ENCODE results near the gene SLC5A3.

SLC5A3 gene

GRCh38 chr21:34097442-34097841 is 24.1 kb downstream of the SLC5A3 start:
- DNase-seq: no peak

DNA sequence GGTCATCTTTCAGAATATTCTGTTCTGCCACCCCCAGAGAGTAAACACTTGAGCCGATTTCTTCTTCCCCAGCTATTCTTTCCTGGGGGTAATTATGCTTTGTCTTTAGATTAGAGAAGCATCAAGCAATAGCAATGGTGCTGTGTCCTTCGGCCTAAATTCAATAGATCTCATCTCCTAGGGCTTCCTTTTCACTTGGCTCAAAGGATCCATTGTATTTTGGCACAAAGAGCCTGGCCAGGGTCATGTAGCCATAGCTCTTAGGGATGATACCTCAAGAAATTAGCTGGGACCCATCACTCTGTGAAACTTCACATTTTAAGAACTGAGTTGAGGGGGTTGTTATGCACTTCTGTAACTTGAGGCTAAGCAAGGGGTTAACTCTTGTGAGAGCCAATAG is 27.0 kb downstream of the SLC5A3 start:
- DNase-seq: no peak

DNA sequence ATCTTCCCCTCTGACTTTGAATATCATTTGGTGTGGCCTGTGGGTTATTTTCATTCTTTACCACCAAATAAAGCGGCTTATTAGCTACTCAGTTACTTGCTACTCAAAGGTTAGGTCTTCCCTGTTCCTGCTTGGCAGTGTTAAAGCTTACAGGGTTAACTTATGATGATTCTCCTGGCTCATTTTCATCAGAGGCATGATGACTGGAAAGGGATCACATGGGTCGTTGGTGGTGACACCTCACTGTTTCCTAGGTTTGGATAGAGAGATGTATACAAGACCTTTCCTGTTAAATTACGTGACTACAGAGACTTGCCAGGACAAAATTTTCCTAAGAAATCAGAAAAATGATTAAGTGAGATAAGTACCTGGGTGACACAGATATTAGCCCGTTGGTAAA is 27.4 kb downstream of the SLC5A3 start:
- DNase-seq: no peak

- no peak for DNase-seq
These were observed 32.7 kb downstream of the SLC5A3 start for GRCh38 chr21:34105947-34106541.

DNA sequence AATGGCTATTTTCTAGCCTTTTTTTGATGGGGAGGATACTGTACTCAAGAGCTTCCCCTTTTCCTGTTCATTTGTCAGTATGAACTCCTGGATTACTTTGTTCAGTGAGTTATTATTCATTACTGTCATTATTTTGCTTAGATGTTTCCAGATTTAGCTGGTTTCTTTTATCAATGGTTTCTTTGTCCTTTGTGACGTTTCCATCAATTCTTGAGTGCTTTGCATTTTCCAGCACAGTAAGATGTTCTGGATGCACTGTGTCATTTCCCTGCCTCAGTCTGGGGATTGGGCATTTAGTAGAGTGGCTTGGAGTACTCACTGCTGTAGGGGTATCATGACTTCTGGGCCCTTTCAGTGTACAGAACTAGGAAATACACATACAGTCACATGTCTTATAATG is 34.2 kb downstream of the SLC5A3 start:
- no peak for DNase-seq

GRCh38 chr21:34109075-34109474 is 35.7 kb downstream of the SLC5A3 start:
- DNase-seq: no peak

GRCh38 chr21:34110594-34111202 is 37.3 kb downstream of the SLC5A3 start:
- no peak for DNase-seq

GRCh38 chr21:34112316-34113033 is 39.1 kb downstream of the SLC5A3 start:
- DNase-seq: no peak

- no peak for DNase-seq
These were observed 40.5 kb downstream of the SLC5A3 start for GRCh38 chr21:34113842-34114241.

DNA sequence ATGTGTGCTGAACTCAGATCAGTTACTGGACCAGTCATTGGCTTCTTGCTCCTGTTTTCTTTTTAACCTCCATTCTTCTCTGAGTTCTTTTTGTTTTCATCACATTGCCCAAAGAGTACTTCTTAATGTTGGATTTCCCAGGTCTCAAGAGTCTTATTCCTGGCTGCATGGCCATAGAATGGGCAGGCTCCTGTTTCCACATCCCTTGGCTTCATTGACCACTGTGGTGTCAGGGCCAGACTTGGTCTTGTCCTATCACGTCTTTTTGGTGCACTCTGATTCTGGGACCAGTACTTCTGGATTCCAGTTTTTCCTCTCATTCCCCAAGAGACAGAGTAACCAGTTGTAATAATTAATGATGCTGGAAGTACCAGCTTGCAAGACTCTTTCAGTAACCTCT is 41.8 kb downstream of the SLC5A3 start:
- no peak for DNase-seq

DNA sequence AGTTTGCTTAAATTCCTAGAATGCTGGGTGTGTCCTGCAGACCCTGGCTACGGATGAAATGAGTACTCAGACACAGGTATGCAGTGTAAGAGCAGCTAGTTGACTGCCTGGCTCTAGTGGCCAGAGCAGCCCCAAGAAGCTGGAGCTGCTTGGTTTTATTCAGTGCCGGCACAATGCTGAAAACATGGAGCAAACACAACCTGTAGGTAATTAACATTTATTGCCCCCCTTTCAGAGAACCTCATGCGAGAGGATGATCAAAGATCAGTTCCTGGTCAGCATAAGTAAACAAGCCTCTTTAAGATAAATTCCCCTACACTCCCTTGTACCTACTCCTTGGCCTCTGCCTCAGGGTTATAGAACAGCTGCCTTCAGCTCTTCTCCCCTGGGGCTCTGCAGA is 43.2 kb downstream of the SLC5A3 start:
- DNase-seq: no peak

- no peak for DNase-seq
These were observed 47.5 kb downstream of the SLC5A3 start for GRCh38 chr21:34120867-34121266.

GRCh38 chr21:34122047-34122446 is 48.7 kb downstream of the SLC5A3 start:
- no peak for DNase-seq

Measured in anterior cingulate cortex (tissue), 58 donors.